Right lobe of liver (tissue), 6 donors: ENCODE results near the gene CSGALNACT2. TPM values are rescaled to one million over a fixed set of nuclear protein-coding genes. Genes with fewer than 3 reads are reported as not detected.

ENCODE experiments used
- ATAC-seq, 4 donors: fragments of 200-7000 bp; cut with Tn5 transposase; one replicate each; pipeline ENCODE4 v1.9.1; 2020; ENCODE audit warnings: mild to moderate bottlenecking in 4 of 4, moderate library complexity in 4 of 4
- DNase-seq, 3 donors: peaks; one replicate each; pipeline ENCODE4 v3.0.0-alpha.2; 2020
- H3K27ac ChIP-seq, 3 donors: fragments of 200-600 bp; one replicate each; pipeline ENCODE4 v1.8.0; 2022
- H3K27me3 ChIP-seq, 2 donors: fragments of 200-600 bp; one replicate each; pipeline ENCODE4 v1.8.0; 2022
- H3K36me3 ChIP-seq, 4 donors: fragments of 200-600 bp; sonication (generic) in 1 of 4; one replicate each; pipeline versions ENCODE4 v1.5.1 to v1.8.0; 2017 to 2022; ENCODE audit warnings: control low read depth in 1 of 4
- H3K4me1 ChIP-seq, 4 donors: fragments of 200-600 bp; sonication (generic) in 1 of 4; one replicate each; pipeline versions ENCODE4 v1.5.1 to v1.8.0; 2017 to 2022; ENCODE audit warnings: control low read depth in 1 of 4
- H3K4me3 ChIP-seq, 3 donors: fragments of 200-600 bp; one replicate each; pipeline ENCODE4 v1.8.0; 2022
- H3K9me3 ChIP-seq, 4 donors: fragments of 200-600 bp; sonication (generic) in 1 of 4; one replicate each; pipeline versions ENCODE4 v1.5.1 to v1.8.0; 2017 to 2022; ENCODE audit warnings: control low read depth in 1 of 4
- CTCF ChIP-seq, 4 donors: fragments of 200-600 bp in 3 of 4; fragments of 450-650 bp in 1 of 4; IDR thresholded peaks; one replicate each; pipeline versions ENCODE4 v1.5.1 to v1.8.0; 2016 to 2022; ENCODE audit warnings: antibody characterized with exemption in 4 of 4, mild to moderate bottlenecking in 2 of 4
- POLR2A ChIP-seq: fragments of 450-650 bp; IDR thresholded peaks from one replicate; pipeline ENCODE4 v1.6.1; 2017; ENCODE audit warnings: antibody characterized with exemption, mild to moderate bottlenecking
- WGBS: methylation state at CpG from one replicate; pipeline ENCODE4 v1.1.6; 2018; ENCODE audit warnings: low coverage, low lambda C conversion rate; ENCODE audit not compliant: insufficient coverage; ENCODE audit errors: missing lambda C conversion rate; 5-methylcytosine and 5-hydroxymethylcytosine counted together
- intact Hi-C, 2 donors: fragments of 100-400 bp; cut with DNase I; formaldehyde crosslinking; loops; one replicate each; pipeline versions ENCODE4 v1.11.2 to v1.14.1; 2022
- total RNA-seq, 6 experiments: library from RNA; depleted of rRNA in 2 of 6; stranded (reverse); fragments of >200 nt in 2 of 6; fragmentation: NEBNext Ultra II Directional in 3 of 6; extraction: Animal tissue kit (Norgen Biotek cat#: 25700) in 3 of 6; gene quantifications; one replicate each; pipeline versions ENCODE4 v1.1.0 to v1.2.4, GENCODE V29; 2016 to 2023
- donor health status: DM: no; HTN: yes; CAD: no.
- donor health status: DM: no; HTN: no; CAD: no.
- donor health status: DM: no; HTN: no; CAD: no.
- donor health status: DM: no; HTN: yes; CAD: no.
- donor health status: DM: no; HTN: yes; CAD: no.

Gene CSGALNACT2
- total RNA-seq, 6 experiments from 2014 or later = 5.4 to 11.1 (median 8.3) TPM

GRCh38 chr10:43120116-43120928 is 17.9 kb upstream of the CSGALNACT2 start:
- WGBS = 59% methylated on average over 9 of the region's 19 CpGs
- no peaks in the 10 kb centered on the region for H3K9me3 ChIP-seq
- ATAC-seq (peak in 1 of 4 donors; percentile 5), DNase-seq (peak in 1 of 3 donors; percentile 43)
- no peaks in the 10 kb centered on the region for H3K27me3 ChIP-seq
- no peaks in the 10 kb centered on the region for H3K4me1 ChIP-seq
- no peak for TF ChIP-seq POLR2A
- TF ChIP-seq CTCF (IDR thresholded peaks at IDR 0.05) = no peak
- H3K27ac ChIP-seq = no peak overlapping the region
- H3K36me3 ChIP-seq = no peaks in the 10 kb centered on the region
- intact Hi-C loops = no loop called here
- no peak overlapping the region for H3K4me3 ChIP-seq

- Histone ChIP-seq H3K4me3 (no peak overlapping the region), H3K36me3 (no peaks in the 10 kb centered on the region), H3K4me1 (no peaks in the 10 kb centered on the region), H3K27me3 (no peaks in the 10 kb centered on the region), H3K9me3 (no peaks in the 10 kb centered on the region), H3K27ac (no peak overlapping the region)
- intact Hi-C loops = no loop called here
- peak; percentile 56 to 71 (median 66) for ATAC-seq
- TF ChIP-seq CTCF (IDR thresholded peaks at IDR 0.05) (no peak), POLR2A (peak; percentile 16)
- 48% methylated on average over 2 of the region's 3 CpGs for WGBS
- peak in 1 of 3 donors; percentile 40 for DNase-seq
Measured at GRCh38 chr10:43120929-43121314, 17.3 kb upstream of the CSGALNACT2 start.

GRCh38 chr10:43121444-43121843 is 16.8 kb upstream of the CSGALNACT2 start:
- WGBS = no CpG with 5 or more reads among the region's 1 CpG
- peak in 2 of 4 donors; percentile 8 to 35 for ATAC-seq

GRCh38 chr10:43122096-43122495 is 16.1 kb upstream of the CSGALNACT2 start:
- Histone ChIP-seq H3K4me1 (no peaks in the 10 kb centered on the region), H3K4me3 (no peak overlapping the region), H3K27me3 (no peaks in the 10 kb centered on the region), H3K9me3 (no peaks in the 10 kb centered on the region), H3K27ac (no peak overlapping the region), H3K36me3 (no peaks in the 10 kb centered on the region)
- WGBS = 90% methylated on average over 2 of the region's 4 CpGs
- no peak for TF ChIP-seq CTCF (IDR thresholded peaks at IDR 0.05)
- TF ChIP-seq POLR2A = no peak
- ATAC-seq (no peak), DNase-seq (peak in 1 of 3 donors; percentile 32)
- intact Hi-C loops = no loop called here

More at GRCh38 chr10:43121444-43121843, 16.8 kb upstream of the CSGALNACT2 start:
- Histone ChIP-seq H3K4me1 (no peaks in the 10 kb centered on the region), H3K4me3 (no peak overlapping the region), H3K36me3 (no peaks in the 10 kb centered on the region), H3K9me3 (no peaks in the 10 kb centered on the region), H3K27ac (no peak overlapping the region), H3K27me3 (no peaks in the 10 kb centered on the region)
- TF ChIP-seq POLR2A = no peak
- no peak for TF ChIP-seq CTCF (IDR thresholded peaks at IDR 0.05)
- intact Hi-C loops = no loop called here
- peak in 1 of 3 donors; percentile 37 for DNase-seq
